HEK293 (cell line): ENCODE results near the gene KCNQ1.

Source experiments
- CTCF ChIA-PET: fragments of 350-600 bp; formaldehyde crosslinking; extraction: SDS; loops from one replicate; lab custom pipeline; 2021; ENCODE audit warnings: antibody characterized with exemption; lab: Yijun Ruan, JAX
- POLR2A ChIA-PET: fragments of 300-600 bp; formaldehyde crosslinking; extraction: SDS; loops from one replicate; lab custom pipeline; 2020; ENCODE audit warnings: antibody characterized with exemption, inconsistent platforms; lab: Yijun Ruan, JAX
- H3K27ac ChIP-seq: fragments of 200-500 bp; sonication (Bioruptor generic); 2 replicates; pipeline ENCODE4 v1.5.1; 2014; ENCODE audit warnings: low read depth, low read length, control low read depth, inconsistent platforms; ENCODE audit errors: extremely low read depth
- H3K36me3 ChIP-seq, 2 experiments: fragments of 200-500 bp in 1 of 2; sonication (Bioruptor generic) in 1 of 2; 1 replicate in 1 of 2; 2 replicates in 1 of 2; pipeline ENCODE4 v1.5.1; 2014 to 2017; ENCODE audit warnings: inconsistent platforms in 2 of 2, low read length in 2 of 2; ENCODE audit not compliant: control insufficient read depth in 2 of 2, insufficient read depth in 1 of 2
- H3K4me1 ChIP-seq: fragments of 200-500 bp; sonication (Bioruptor generic); 2 replicates; pipeline ENCODE4 v1.5.1; 2014; ENCODE audit warnings: mild to moderate bottlenecking, low read length, inconsistent platforms; ENCODE audit not compliant: control insufficient read depth, insufficient read depth
- H3K4me3 ChIP-seq: 2 replicates; pipeline ENCODE4 v1.5.1; 2011; ENCODE audit warnings: low read depth, mild to moderate bottlenecking, control low read depth, low read length, moderate library complexity
- H3K9me3 ChIP-seq: fragments of 200-500 bp; sonication (Bioruptor generic); 2 replicates; pipeline ENCODE4 v1.5.1; 2014; ENCODE audit warnings: low read depth, low read length, inconsistent platforms; ENCODE audit not compliant: control insufficient read depth, insufficient read depth
- GLIS1 ChIP-seq: fragments of 450-650 bp; formaldehyde crosslinking; IDR thresholded peaks from 2 replicates; pipeline ENCODE4 v1.5.1; 2016; ENCODE audit warnings: missing biosample characterization, missing genetic modification characterization
- GLIS2 ChIP-seq: fragments of 450-650 bp; formaldehyde crosslinking; IDR thresholded peaks from 2 replicates; pipeline ENCODE4 v1.5.1; 2016; ENCODE audit warnings: missing biosample characterization, missing genetic modification characterization
- MEIS1 ChIP-seq: sonication (generic); formaldehyde crosslinking; IDR thresholded peaks from 2 replicates; pipeline ENCODE4 v1.8.1; 2022; ENCODE audit warnings: missing genetic modification reagents, mild to moderate bottlenecking, borderline replicate concordance
- SP7 ChIP-seq: fragments of 450-650 bp; formaldehyde crosslinking; IDR thresholded peaks from 2 replicates; pipeline ENCODE4 v1.5.1; 2016; ENCODE audit warnings: missing biosample characterization, missing genetic modification characterization
- ZBTB21 ChIP-seq: fragments of 450-650 bp; formaldehyde crosslinking; IDR thresholded peaks from 2 replicates; pipeline ENCODE4 v1.5.1; 2017; ENCODE audit warnings: missing biosample characterization, missing genetic modification characterization
- ZFP3 ChIP-seq: fragments of 450-650 bp; formaldehyde crosslinking; IDR thresholded peaks from 2 replicates; pipeline ENCODE4 v1.5.1; 2016; ENCODE audit warnings: low read depth, missing biosample characterization, missing genetic modification characterization
- ZNF114 ChIP-seq: fragments of 450-650 bp; formaldehyde crosslinking; IDR thresholded peaks from 2 replicates; pipeline ENCODE4 v1.5.0; 2017; ENCODE audit warnings: missing biosample characterization, missing genetic modification characterization
- ZNF138 ChIP-seq: fragments of 450-650 bp; formaldehyde crosslinking; IDR thresholded peaks from 2 replicates; pipeline ENCODE4 v1.5.1; 2016; ENCODE audit warnings: missing biosample characterization, missing genetic modification characterization, borderline replicate concordance
- ZNF2 ChIP-seq: fragments of 450-650 bp; formaldehyde crosslinking; IDR thresholded peaks from 2 replicates; pipeline ENCODE4 v1.5.1; 2016; ENCODE audit warnings: missing biosample characterization, missing genetic modification characterization
- ZNF202 ChIP-seq: fragments of 450-650 bp; formaldehyde crosslinking; IDR thresholded peaks from 2 replicates; pipeline ENCODE4 v1.5.1; 2016; ENCODE audit warnings: missing biosample characterization, missing genetic modification characterization, borderline replicate concordance
- ZNF214 ChIP-seq: fragments of 450-650 bp; formaldehyde crosslinking; IDR thresholded peaks from 2 replicates; pipeline ENCODE4 v1.5.1; 2017; ENCODE audit warnings: missing biosample characterization, mild to moderate bottlenecking, missing genetic modification characterization, borderline replicate concordance
- ZNF623 ChIP-seq: fragments of 450-650 bp; formaldehyde crosslinking; IDR thresholded peaks from 2 replicates; pipeline ENCODE4 v1.5.1; 2016; ENCODE audit warnings: missing biosample characterization, missing genetic modification characterization
- ZNF660 ChIP-seq: fragments of 450-650 bp; IDR thresholded peaks from 2 replicates; pipeline ENCODE4 v1.5.1; 2018; ENCODE audit warnings: missing biosample characterization, mild to moderate bottlenecking, missing genetic modification characterization
- ZNF677 ChIP-seq: fragments of 450-650 bp; IDR thresholded peaks from 2 replicates; pipeline ENCODE4 v1.5.0; 2018; ENCODE audit warnings: missing biosample characterization, mild to moderate bottlenecking, missing genetic modification characterization, moderate library complexity
- TF ChIP-seq, protein P1 (sequence below): fragments of 450-650 bp; formaldehyde crosslinking; IDR thresholded peaks from 2 replicates; pipeline ENCODE4 v1.5.1; 2017; ENCODE audit warnings: missing biosample characterization, missing genetic modification characterization
- TF ChIP-seq, protein P2 (sequence below): fragments of 450-650 bp; formaldehyde crosslinking; IDR thresholded peaks from 2 replicates; pipeline ENCODE4 v1.5.1; 2016; ENCODE audit warnings: missing biosample characterization, missing genetic modification characterization
- TF ChIP-seq, protein P3 (sequence below): fragments of 450-650 bp; formaldehyde crosslinking; IDR thresholded peaks from 2 replicates; pipeline ENCODE4 v1.5.0; 2017; ENCODE audit warnings: missing biosample characterization, missing genetic modification characterization, borderline replicate concordance

KCNQ1 gene

GRCh38 chr11:2558861-2559526 lies 114.2 kb downstream of the KCNQ1 start:
- no peak for TF ChIP-seq ZNF660
- no peak for TF ChIP-seq MEIS1 (CRISPR knock-in tag)
- no peak for TF ChIP-seq GLIS2
- TF ChIP-seq ZNF114 = no peak
- TF ChIP-seq, protein P1, sequence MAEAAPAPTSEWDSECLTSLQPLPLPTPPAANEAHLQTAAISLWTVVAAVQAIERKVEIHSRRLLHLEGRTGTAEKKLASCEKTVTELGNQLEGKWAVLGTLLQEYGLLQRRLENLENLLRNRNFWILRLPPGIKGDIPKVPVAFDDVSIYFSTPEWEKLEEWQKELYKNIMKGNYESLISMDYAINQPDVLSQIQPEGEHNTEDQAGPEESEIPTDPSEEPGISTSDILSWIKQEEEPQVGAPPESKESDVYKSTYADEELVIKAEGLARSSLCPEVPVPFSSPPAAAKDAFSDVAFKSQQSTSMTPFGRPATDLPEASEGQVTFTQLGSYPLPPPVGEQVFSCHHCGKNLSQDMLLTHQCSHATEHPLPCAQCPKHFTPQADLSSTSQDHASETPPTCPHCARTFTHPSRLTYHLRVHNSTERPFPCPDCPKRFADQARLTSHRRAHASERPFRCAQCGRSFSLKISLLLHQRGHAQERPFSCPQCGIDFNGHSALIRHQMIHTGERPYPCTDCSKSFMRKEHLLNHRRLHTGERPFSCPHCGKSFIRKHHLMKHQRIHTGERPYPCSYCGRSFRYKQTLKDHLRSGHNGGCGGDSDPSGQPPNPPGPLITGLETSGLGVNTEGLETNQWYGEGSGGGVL (tag by site-specific recombination) = no peak
- TF ChIP-seq ZNF202 (tag by site-specific recombination) = no peak
- TF ChIP-seq, protein P2, sequence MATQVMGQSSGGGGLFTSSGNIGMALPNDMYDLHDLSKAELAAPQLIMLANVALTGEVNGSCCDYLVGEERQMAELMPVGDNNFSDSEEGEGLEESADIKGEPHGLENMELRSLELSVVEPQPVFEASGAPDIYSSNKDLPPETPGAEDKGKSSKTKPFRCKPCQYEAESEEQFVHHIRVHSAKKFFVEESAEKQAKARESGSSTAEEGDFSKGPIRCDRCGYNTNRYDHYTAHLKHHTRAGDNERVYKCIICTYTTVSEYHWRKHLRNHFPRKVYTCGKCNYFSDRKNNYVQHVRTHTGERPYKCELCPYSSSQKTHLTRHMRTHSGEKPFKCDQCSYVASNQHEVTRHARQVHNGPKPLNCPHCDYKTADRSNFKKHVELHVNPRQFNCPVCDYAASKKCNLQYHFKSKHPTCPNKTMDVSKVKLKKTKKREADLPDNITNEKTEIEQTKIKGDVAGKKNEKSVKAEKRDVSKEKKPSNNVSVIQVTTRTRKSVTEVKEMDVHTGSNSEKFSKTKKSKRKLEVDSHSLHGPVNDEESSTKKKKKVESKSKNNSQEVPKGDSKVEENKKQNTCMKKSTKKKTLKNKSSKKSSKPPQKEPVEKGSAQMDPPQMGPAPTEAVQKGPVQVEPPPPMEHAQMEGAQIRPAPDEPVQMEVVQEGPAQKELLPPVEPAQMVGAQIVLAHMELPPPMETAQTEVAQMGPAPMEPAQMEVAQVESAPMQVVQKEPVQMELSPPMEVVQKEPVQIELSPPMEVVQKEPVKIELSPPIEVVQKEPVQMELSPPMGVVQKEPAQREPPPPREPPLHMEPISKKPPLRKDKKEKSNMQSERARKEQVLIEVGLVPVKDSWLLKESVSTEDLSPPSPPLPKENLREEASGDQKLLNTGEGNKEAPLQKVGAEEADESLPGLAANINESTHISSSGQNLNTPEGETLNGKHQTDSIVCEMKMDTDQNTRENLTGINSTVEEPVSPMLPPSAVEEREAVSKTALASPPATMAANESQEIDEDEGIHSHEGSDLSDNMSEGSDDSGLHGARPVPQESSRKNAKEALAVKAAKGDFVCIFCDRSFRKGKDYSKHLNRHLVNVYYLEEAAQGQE (tag by site-specific recombination) = no peak
- no peak for TF ChIP-seq ZNF623 (tag by site-specific recombination)
- no peak for TF ChIP-seq ZNF138
- TF ChIP-seq ZNF677 (tag by site-specific recombination) = no peak
- no peak for TF ChIP-seq ZFP3 (tag by site-specific recombination)
- no peak for TF ChIP-seq GLIS1 (tag by site-specific recombination)
- TF ChIP-seq ZBTB21 (tag by site-specific recombination) = no peak
- no peak for TF ChIP-seq ZNF214 (tag by site-specific recombination)
- TF ChIP-seq SP7 (tag by site-specific recombination) = no peak
- TF ChIP-seq ZNF2 (tag by site-specific recombination) = no peak
- TF ChIP-seq, protein P3, sequence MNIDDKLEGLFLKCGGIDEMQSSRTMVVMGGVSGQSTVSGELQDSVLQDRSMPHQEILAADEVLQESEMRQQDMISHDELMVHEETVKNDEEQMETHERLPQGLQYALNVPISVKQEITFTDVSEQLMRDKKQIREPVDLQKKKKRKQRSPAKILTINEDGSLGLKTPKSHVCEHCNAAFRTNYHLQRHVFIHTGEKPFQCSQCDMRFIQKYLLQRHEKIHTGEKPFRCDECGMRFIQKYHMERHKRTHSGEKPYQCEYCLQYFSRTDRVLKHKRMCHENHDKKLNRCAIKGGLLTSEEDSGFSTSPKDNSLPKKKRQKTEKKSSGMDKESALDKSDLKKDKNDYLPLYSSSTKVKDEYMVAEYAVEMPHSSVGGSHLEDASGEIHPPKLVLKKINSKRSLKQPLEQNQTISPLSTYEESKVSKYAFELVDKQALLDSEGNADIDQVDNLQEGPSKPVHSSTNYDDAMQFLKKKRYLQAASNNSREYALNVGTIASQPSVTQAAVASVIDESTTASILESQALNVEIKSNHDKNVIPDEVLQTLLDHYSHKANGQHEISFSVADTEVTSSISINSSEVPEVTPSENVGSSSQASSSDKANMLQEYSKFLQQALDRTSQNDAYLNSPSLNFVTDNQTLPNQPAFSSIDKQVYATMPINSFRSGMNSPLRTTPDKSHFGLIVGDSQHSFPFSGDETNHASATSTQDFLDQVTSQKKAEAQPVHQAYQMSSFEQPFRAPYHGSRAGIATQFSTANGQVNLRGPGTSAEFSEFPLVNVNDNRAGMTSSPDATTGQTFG (tag by site-specific recombination) = no peak
- Histone ChIP-seq H3K4me1 (no peaks in the 10 kb centered on the region), H3K27ac (no peak overlapping the region), H3K4me3 (no peak overlapping the region), H3K36me3 (no peaks in the 10 kb centered on the region), H3K9me3 (no peaks in the 10 kb centered on the region)
- ChIA-PET POLR2A (no interaction called here), CTCF (no interaction called here)
